AG04450 (cell line): ENCODE measurements around the gene NOS3. TPM values are rescaled to one million over a fixed set of nuclear protein-coding genes. Genes with fewer than 3 reads are reported as not detected.

Source experiments
- CTCF ChIA-PET: fragments of 300-600, 350-600 bp; formaldehyde crosslinking; extraction: SDS; loops from one replicate; lab custom pipeline; 2022; ENCODE audit warnings: antibody characterized with exemption, inconsistent platforms; lab: Charles Lee
- POLR2A ChIA-PET: fragments of 350-600 bp; formaldehyde crosslinking; extraction: SDS; loops from one replicate; lab custom pipeline; 2021; ENCODE audit warnings: antibody characterized with exemption, inconsistent platforms; lab: Yijun Ruan, JAX
- DNase-seq: peaks from one replicate; pipeline ENCODE4 v3.0.0-alpha.2; 2011; ENCODE audit warnings: low read depth, low spot score
- H3K27ac ChIP-seq: one replicate; pipeline ENCODE4 v1.5.1; 2012; ENCODE audit warnings: low read depth, low read length, control low read depth
- H3K27me3 ChIP-seq: one replicate; pipeline ENCODE4 v1.6.0; 2012; ENCODE audit warnings: low read length; ENCODE audit not compliant: control insufficient read depth, insufficient read depth
- H3K4me3 ChIP-seq: 2 replicates; pipeline ENCODE4 v1.5.1; 2011; ENCODE audit warnings: mild to moderate bottlenecking, low read depth, low read length, control low read depth
- H3K9me3 ChIP-seq: 2 replicates; pipeline ENCODE4 v1.5.1; 2012; ENCODE audit warnings: low read length; ENCODE audit not compliant: control insufficient read depth, insufficient read depth
- polyA plus RNA-seq: library from polyadenylated mRNA; depleted of rRNA; stranded (reverse); fragments of >200 nt; gene quantifications from 2 replicates; pipeline ENCODE4 v1.2.3, GENCODE V29; 2011
- TF ChIP-seq, protein P1 (sequence below): IDR thresholded peaks from 2 replicates; pipeline ENCODE4 v1.5.1; 2011; ENCODE audit warnings: low read depth, low read length, control low read depth, inconsistent platforms

The NOS3 gene
- polyA plus RNA-seq, 1 experiment = 0.60 TPM

DNA sequence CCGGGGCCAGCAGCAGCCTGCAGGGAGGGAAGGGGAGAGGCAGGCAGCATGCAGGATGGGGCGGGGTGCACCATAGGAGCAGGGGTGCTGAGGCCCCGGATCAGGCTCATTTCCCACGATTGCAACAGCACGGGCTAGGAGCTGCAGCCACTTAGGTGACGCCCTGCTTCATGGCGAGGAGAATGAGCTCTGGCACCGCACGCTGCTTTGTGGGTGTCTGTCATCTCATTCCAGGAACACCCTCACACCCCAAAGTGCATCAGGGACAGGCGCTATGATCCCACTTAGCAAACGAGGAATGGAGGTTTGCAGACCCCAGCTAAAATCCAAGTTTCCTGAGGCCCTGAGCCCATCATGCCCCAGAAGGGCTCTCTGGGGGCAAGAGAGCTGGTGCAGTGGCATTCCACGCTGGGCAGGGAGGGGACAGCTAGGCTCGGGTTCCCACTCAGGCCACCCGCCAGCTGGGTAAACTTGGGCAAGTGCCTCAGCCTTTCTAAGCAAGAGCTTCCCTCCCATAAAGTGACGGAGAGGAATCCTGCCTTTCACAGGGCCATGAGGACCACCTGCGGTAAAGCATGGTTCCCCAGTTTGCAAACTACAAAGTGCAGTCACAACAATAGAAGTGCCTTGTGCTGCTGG lies 22.0 kb upstream of the NOS3 start:
- no peak overlapping the region for H3K4me3 ChIP-seq
- H3K27me3 ChIP-seq = peaks cover 75% of the 10 kb centered on the region
- no peak for DNase-seq
- no peak overlapping the region for H3K27ac ChIP-seq
- ChIA-PET CTCF (interaction anchor here (0.8 to 2.0 kb wide), 2 partner anchors 17 to 68 kb away, joined by 4 to 6 read pairs; no protein-coding TSS in a partner anchor), POLR2A (interaction anchor here (0.6 kb wide), 2 partner anchors 27 to 59 kb away, joined by 3 to 4 read pairs; partner anchors contain the start of gene ABCB8)
- H3K9me3 ChIP-seq = peaks cover 5% of the 10 kb centered on the region; the same call in 1 of the 2 replicates
- TF ChIP-seq, protein P1, sequence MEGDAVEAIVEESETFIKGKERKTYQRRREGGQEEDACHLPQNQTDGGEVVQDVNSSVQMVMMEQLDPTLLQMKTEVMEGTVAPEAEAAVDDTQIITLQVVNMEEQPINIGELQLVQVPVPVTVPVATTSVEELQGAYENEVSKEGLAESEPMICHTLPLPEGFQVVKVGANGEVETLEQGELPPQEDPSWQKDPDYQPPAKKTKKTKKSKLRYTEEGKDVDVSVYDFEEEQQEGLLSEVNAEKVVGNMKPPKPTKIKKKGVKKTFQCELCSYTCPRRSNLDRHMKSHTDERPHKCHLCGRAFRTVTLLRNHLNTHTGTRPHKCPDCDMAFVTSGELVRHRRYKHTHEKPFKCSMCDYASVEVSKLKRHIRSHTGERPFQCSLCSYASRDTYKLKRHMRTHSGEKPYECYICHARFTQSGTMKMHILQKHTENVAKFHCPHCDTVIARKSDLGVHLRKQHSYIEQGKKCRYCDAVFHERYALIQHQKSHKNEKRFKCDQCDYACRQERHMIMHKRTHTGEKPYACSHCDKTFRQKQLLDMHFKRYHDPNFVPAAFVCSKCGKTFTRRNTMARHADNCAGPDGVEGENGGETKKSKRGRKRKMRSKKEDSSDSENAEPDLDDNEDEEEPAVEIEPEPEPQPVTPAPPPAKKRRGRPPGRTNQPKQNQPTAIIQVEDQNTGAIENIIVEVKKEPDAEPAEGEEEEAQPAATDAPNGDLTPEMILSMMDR = no peak

DNA sequence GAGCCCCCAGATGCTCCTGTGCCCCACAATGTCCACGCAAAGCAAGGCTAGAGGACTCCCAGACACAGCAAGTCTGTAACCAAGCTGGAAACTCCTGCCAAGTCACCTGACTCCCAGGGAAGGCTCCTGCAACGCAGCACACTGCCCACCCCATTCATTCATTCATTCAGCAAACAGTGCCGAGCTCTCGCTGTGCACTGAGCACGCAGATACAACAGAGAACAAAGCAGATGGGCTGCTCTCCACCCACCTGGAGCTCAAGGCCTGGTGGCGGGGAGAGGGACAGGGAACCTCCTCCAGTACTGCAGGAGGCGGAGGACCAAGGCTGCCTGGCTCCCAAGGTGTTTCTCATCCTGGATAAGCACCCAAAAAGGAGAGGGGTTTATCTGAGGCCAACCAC lies 21.3 kb upstream of the NOS3 start:
- POLR2A ChIA-PET = interaction anchor here (0.6 to 1.2 kb wide), 3 partner anchors 9 to 58 kb away, joined by 3 to 4 read pairs (median 4); partner anchors contain the start of gene ABCB8
- peaks cover 7% of the 10 kb centered on the region; the same call in 1 of the 2 replicates for H3K9me3 ChIP-seq
- TF ChIP-seq, protein P1 = no peak
- no peak overlapping the region for H3K4me3 ChIP-seq
- CTCF ChIA-PET = interaction anchor here (0.8 kb wide), 1 partner anchor 16 kb away, joined by 4 read pairs; no protein-coding TSS in a partner anchor
- no peak overlapping the region for H3K27ac ChIP-seq
- peaks cover 77% of the 10 kb centered on the region for H3K27me3 ChIP-seq
- no peak for DNase-seq

DNA sequence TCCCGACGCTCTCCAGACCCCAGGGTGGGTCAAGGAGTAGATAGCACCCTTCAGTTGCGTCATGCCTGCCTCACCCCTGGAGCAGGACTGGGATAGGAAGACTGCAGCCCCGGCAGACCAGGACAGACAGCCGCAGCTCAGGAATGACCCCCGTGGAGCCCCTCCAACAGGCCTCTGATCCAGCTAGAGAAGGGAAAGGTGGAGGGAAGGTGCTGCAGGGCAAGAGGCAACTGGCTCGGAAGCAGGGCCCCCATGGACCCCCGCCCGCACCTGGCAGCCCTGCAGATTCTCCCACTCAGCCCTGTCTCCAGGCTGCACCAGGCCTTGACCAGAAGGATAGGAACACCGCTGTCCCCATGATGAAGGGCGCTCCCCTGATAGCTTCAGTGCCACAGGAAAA lies 20.4 kb upstream of the NOS3 start:
- POLR2A ChIA-PET = interaction anchor here (1.2 kb wide), 1 partner anchor 9 kb away, joined by 4 read pairs; no protein-coding TSS in a partner anchor
- peaks cover 7% of the 10 kb centered on the region; the same call in 1 of the 2 replicates for H3K9me3 ChIP-seq
- H3K27me3 ChIP-seq = peaks cover 76% of the 10 kb centered on the region
- H3K27ac ChIP-seq = no peak overlapping the region
- TF ChIP-seq, protein P1 = no peak
- no peak for DNase-seq
- CTCF ChIA-PET = interaction anchor here (1.4 kb wide), 1 partner anchor 15 kb away, joined by 5 read pairs; no protein-coding TSS in a partner anchor
- no peak overlapping the region for H3K4me3 ChIP-seq

DNA sequence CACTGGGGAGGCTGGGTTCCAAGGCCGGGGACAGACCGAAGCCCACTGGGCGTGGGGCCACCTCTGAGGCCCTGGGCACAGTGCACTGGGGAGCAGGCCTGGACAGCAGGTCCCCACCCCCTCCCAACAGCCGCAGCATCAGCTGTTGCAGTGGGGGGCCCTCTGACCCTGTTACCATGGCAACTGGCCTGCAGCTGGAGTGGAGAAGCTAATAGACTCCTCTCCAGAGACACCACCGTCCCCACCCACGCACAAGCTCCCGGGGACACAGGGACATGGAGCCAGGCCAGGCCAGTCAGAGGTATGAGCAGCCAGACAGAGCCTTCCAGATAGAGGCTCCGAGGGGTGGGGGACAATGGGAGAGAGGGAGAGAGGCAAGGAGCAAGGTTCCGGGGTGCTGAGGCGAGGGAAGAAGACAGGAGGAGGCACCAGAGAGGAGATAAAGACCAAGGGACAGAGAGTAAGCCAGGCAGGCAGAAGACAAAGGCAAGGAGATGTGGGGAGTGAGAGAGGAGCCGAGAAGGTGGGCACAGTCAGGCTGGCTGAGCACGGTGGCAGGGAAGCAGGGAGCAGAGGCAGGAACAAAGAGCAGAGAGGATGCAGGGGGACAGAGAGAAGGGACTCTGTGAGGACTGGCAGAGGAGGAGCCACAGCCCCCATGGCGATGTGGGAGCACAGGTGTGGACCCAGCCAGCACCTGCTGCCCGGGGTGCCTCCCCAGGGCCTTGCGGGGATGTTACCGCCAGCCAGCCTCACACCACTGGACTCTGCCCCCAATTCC lies 19.4 kb upstream of the NOS3 start:
- Histone ChIP-seq H3K27ac (no peak overlapping the region), H3K4me3 (no peak overlapping the region), H3K27me3 (peaks cover 80% of the 10 kb centered on the region), H3K9me3 (peaks cover 7% of the 10 kb centered on the region; the same call in 1 of the 2 replicates)
- TF ChIP-seq, protein P1 = no peak
- ChIA-PET CTCF (interaction anchor here (1.4 to 2.4 kb wide), 2 partner anchors 8 to 14 kb away, joined by 5 to 9 read pairs; no protein-coding TSS in a partner anchor), POLR2A (no interaction called here)
- no peak for DNase-seq
